Raji (cell line): ENCODE results near the gene ABCA6.

ENCODE experiments used
- POLR2A ChIP-seq: IDR thresholded peaks from 2 replicates; pipeline ENCODE4 v1.6.1; 2011; ENCODE audit warnings: low read depth, low read length, control low read depth; ENCODE audit not compliant: insufficient read depth

The ABCA6 gene

GRCh38 chr17:69030169-69030568 is 111.5 kb downstream of the ABCA6 start:
- TF ChIP-seq POLR2A, result no peak
